NCI-H2171 (cell line): ENCODE measurements around the gene DNM1.
A peak's percentile ranks its signal among the peaks of the same experiment; 100 is the strongest.

Source experiments
- DNase-seq: peaks from one replicate; lab custom pipeline; 2025; lab: John Stamatoyannopoulos, UW

The DNM1 gene

DNA sequence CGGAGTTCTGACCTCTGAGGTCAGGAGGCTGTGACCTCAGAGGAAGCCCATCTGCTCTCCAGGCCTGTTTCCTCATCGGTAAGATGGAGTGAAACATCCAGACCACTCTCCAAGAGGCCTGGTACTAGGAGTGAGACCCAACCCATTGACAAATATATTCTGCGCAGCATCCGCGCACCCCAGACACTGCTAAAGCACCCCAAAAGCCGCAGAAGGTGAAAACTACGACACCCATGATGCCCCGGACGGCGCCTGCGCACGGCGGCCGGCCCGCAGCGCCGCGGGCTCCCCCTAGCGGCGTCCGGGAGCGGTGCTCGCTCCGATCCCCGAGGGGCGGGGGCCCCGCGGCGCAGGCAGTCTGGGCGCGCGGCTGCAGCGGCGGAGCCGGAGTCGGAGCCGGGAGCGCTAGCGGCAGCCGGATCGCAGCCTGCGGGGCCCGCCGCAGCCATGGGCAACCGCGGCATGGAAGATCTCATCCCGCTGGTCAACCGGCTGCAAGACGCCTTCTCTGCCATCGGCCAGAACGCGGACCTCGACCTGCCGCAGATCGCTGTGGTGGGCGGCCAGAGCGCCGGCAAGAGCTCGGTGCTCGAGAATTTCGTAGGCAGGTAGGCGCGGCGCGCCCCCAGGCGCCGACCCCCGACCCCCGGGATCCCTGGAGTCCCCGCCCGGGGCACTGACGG, at the start of gene DNM1:
TSS of gene DNM1 (plus strand) at position 356 of the 683 bp plus-strand sequence. CDS start at position 448, 92 bp downstream.
- peak; percentile 84 for DNase-seq

DNA sequence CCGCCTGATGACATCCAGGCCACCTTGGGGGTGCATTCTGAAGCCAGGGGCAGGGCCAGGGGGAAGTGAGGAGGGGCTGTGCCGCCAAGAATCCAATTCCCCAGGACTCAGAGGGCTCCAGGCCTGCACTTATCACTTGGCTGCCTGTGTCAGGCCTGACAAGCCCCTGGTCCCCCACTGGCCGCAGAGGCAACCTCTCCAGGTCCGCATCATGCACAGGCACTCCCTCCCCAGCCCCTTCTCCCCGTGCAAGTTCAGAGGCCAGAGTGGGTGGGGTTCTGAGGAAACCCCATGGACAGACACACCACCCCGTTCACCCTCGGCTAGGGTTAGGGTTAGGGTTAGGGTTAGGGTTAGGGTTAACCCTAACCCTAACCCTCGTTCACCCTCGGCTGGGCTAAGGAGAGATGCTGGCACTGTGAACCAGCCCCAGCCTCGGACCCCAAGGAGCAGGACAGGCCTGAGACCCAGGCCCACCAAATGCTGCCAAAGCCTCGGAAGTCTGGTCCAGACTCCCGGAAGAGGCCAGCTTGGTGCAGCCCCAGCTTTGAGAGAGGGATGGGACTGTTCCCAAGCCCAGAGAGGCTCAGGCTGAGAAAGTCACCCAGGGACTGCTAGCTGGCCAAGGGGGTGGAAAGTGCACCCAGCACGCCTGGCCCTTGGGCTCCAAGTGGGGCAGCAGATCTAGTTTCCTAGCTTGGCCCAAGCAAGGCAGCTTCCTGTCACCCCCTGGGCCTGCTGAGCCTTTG, 49.1 kb upstream of the DNM1 start:
- no peak for DNase-seq

DNA sequence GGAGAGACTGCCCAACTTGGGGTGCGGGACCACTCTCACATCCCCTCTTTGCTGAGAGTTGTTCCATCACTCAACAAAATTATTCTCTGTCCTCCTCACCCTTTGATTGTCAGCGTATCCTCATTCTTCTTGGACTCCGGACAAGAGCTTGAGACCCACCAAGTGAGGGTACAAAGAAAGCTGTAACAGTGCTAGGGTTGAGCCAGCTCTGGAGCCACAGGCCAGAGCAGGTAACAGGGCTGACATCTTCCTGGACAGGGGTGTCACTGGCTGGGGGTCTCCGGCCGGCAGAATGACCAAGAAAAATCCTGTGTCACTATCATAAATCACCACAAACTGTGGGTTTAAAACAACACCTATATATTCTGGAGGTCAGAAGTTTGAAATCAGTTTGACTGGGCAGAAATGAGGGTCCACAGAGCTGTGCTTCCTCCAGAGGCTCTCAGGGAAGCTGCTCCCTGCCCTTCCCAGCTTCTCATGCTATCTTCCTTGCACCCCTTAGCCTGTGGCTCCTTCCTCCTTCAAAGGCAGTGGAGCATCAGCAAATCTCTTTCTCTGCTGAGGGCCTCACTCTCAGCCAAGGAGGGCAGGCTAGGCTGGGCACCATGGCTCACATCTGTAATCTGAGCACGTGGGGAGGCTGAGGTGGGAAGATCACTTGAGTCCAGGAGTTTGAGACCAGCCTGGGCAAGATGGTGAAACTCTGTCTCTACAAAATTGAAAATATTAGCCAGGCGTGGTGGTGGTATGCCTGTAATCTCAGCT, 47.3 kb upstream of the DNM1 start:
- no peak for DNase-seq

DNA sequence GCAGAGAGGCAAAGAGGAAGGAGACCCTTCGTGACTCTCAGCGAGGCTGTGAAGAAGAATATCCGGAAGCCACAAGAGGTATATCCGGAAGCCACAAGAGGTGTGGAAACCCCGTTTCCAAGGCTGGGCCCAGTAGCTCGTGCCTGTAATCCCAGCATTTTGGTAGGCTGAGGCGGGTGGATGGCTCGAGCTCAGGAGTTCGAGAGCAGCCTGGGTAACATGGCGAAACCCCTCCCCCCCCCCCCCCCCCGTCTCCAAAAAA, 43.7 kb upstream of the DNM1 start:
- no peak for DNase-seq

DNA sequence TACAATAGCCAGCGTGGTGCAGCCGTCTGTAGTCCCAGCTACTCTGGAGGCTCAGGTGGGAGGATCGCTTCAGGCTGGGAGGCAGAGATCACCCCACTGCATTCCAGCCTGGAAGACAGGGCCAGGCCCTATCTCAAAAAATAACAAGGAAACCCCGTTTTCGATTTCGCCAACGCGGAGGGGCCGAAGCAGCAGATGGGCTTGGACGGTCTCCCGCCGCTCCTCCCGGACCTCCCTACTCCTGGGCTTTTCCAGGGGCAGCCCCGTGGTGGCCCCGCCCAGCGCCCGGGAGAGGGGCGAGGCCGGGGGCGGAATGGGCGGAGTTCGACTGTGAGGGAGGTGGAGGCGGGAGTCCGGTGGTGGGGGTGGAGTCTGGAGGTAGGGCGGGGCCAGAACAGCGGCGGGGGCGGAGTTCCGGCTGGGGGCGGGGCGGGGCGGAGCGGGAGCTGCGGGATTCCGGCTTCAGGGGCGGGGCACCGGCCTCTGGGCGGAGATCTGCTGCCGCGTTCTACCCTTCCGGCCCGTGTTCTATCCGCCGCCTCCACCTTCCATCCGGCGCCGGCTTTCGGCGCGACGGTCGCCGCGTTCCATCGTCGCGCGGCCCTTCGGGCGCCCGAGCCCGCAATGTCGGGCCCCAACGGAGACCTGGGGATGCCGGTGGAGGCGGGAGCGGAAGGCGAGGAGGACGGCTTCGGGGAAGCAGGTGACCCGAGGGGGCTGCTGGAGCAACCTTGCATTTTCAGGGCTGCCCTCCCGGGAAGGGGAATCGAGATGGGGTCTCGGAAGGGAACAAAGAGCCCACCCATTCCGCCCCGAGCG, 43.2 kb upstream of the DNM1 start, which contains the start of gene BBLN:
TSS of gene BBLN (plus strand) at position 482 of the 819 bp plus-strand sequence. CDS start at position 625, 143 bp downstream.
- DNase-seq: peak; percentile 98

DNA sequence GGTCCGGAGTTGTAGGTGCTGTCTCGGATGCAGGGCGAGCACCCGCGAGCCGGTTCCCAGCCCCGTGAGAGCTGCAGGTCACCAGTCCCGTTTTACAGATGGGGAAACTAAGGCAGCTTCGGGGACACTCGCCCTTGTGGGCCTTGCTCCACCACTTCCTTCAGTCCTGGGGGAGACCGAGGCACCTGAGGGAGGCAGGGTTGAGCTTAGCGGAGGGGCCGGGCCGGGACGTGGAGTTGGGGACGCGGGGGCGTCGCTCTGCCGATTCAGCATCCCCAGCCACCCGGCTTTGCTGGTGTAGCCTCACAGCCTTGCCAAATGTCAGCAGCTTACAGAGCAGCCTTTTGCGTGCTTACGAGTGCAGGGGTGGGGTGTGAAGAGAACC, 42.6 kb upstream of the DNM1 start:
- peak; percentile 45 for DNase-seq

DNA sequence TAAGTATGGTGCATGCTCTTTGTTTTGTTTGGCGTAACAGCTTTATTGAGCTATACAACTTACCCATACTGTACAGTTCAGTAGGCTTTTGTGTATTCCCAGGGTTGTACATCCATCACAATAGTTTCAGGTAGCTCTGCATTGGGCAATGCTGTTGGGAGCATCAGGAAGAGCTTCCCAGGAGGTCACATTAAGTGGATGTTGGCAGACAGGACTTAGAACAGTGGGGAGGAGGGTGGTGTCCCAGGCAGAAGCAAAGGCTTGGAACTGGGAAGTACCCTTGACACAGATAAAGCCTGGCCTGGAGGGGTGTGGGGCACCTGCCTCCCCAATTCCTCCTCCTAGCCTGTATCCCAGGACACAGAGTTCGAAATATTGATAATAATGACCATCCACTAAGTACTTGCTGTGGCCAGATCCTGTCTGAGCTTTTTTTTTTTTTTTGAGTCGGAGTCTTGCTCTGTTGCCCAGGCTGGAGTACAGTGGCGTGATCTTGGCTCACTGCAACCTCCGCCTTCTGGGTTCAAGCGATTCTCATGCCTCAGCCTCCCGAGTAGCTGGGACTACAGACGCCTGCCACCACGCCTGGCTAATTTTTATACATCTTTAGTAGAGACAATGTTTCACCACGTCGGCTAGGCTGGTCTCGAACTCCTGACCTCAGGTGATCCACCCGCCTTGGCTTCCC, 41.8 kb upstream of the DNM1 start:
- DNase-seq: peak; percentile 14

DNA sequence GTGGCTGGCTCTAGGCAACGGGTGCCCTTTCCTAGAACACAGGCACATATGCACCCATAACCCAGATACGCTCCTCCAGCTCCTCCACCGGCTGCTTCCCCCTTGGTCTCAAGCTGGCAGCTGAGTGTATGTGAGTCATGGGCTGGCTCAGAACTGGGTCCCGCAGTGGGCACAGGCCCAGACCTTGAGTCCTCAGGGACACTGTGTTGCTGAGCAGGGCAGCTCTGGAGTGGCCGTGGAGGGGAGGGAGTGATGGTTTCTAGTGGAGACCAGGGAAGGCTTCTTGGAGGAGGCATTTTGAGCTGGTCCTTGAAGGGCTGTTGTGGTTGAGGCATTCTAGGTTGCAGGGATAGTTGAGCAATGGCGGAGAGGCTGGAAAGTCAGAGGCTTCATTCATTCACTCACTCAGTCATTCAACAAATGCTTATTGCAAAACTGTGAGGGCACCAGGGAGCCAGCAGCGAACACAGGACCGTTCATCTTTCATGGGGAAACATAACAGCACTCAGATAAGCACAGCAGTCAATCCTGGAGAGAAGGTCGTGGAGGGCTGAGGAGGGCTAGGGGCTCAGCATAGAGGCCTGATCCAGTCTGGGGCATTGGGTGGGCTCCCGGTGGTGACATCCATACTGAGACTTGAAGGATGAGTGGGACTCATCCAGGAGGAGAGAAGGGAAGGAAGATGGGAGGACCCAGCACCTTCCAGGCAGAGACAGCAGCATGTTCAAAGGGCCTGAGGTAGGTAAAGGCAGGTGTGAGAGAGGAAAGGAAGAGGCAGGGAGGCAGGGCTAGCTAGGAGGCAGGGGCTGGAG, 40.8 kb upstream of the DNM1 start:
- no peak for DNase-seq

DNA sequence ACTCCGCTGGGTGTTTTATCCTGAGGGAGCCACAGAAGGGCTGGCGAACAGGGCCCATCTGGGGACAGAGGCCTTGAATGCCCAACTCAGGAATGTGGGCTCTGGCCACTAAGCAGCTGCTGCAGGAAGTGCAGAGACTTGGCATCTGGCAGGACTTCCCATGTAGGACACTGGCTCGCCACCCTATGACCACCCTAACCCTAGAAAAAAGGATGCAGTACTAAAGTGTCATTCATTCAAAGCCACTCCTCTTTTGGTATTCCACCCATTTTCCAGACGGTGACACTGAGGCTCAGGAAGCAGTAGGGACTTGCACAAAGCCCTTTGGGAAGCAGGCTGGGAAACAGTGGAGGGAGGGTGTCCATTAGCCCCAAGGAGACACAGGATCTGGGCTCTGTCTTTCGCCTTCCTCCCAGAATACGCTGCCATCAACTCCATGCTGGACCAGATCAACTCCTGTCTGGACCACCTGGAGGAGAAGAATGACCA, 40.1 kb upstream of the DNM1 start:
- no peak for DNase-seq

DNA sequence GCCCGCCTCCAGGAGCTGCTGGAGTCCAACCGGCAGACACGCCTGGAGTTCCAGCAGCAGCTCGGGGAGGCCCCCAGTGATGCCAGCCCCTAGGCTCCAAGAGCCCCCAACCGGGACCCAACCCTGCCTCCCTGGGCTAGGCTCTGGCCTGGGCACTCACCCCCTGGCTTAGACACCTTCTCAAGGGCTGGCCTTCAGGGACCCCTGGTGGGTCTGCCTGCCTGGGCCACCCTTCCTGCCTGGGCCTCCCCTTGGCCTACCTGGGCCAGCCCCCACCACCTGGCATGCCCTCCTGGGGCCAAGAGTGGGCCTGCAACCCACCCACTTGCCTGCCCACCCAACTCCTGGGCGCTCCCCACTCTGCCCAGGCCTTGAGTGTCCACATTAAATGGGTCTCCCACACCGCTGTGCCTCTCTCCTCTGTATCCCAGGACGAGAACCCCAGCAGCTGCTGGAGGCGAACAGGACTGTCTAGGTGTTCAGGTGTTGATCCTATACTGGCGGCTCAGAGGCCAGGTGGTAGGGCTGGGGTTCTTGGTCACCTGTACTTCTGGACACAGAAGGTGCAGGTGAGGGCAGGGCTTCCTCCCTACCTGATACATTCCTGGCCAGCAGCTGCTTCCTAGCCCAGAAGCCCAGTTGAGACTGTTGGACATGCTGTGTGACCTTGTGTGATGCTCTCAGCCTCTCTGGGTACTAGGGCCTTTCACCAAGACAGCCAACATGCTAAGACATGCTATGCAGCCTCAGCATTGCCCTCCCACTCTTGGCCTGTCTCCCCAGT, 39.5 kb upstream of the DNM1 start:
- DNase-seq: no peak

DNA sequence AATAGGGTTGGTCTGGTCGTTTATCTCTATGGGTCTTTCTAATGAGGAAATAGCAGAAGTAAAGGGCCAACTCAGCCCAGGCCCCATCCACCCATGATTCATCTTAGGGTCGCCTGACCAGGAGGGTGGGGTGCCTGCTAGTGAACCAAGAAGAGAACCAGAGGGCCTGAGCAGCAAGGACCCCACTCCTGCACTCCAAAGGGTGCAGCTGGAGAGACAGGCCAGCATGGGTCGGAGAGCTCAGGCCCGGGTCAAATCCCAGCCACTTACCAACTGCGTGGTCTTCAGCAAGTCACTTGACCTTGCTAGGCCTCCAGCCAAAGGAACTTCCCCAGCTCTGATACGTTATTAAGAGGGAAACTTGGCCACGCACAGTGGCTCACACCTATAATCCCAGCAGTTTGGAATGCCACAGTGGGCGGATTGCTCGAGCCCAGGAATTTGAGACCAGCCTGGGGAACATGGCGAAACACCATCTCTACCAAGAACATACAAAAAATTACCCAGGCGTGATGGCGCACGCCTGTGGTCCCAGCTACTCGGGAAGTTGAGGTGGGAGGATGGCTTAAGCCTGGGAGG, 38.8 kb upstream of the DNM1 start:
- DNase-seq: no peak

DNA sequence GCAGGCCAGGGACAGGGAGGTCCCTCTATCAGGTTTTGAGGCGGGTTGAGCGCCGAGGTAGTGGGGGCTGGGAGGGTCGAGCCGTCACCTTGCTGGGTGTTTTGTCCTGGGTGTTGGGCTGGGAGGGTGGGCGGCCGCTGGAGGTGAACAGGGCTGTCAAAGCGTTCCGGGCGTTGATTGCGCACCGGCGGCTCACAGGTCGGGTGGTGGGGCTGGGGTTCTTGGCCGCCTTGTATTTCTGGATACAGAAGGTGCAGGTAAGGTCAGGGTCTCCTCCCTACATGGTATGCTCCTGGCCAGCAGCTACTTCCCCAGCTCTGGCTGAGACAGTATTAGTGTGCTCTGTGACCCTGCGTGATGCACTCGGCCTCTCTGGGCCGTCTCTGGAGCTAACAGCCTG, 37.0 kb upstream of the DNM1 start:
- no peak for DNase-seq

DNA sequence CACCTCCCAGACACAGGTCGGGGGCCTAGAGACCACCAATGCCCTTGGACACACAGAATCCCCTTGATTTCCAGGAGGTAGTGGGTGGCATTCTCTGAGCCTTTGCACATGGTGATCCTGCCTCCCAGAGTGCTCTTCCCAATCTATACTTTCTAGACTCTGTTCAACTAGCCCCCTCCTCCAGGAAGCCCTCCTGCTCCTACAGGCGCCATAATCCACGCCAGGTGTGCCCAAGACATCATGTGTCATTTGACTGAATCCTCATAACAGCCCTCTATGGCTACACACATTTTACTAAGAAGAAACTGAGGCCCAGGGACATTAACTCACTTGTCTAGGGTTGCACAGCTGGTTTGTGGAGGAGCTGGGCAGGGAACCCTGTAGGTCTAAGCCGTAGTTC, 36.0 kb upstream of the DNM1 start:
- DNase-seq: no peak

DNA sequence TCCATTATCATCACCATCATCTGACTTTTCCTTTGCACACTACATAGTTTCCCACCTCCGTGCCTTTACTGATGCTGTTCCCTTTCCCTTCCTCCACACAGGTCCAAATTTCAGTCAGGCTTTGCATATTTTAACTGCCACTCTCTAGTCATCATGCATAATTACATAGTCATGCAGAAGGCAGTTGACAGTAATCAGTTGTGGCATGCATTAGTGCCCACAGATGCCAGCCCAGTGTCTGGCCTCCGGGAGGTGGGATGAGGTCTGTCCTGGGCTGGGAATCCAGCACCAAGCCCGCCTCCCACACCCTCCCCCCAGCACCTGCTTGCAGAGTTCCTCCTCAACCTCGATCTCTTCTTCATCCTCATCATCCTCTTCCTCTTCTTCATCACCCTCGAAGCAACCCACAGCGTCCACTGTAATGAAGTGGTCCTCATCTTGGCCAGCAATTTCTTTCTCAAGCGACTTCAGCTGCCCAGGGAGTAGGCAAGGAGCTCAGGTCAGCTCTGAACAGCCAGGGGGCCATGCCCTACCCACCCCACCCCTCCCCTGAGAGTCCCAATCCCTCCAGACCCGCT, 34.4 kb upstream of the DNM1 start:
- no peak for DNase-seq

DNA sequence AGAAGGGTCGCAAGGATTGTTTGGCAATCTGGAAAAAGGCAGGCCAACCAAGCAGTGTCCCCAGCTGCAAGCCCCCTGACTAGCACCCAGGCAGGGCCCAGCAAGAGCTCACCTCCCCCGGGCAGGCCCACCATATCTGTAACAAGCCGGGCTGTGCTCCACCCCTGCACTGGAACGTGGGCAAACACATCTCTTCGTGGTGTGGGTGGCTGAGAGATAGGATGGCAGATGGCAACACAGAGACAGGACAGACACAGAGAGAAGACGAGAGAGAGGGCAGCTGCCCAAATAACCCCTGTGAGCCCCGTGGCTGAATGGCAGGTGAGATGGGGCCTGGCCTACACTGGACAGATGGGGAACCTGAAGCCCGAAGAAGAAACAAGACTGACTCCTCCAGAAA, 33.7 kb upstream of the DNM1 start:
- DNase-seq: peak; percentile 62

DNA sequence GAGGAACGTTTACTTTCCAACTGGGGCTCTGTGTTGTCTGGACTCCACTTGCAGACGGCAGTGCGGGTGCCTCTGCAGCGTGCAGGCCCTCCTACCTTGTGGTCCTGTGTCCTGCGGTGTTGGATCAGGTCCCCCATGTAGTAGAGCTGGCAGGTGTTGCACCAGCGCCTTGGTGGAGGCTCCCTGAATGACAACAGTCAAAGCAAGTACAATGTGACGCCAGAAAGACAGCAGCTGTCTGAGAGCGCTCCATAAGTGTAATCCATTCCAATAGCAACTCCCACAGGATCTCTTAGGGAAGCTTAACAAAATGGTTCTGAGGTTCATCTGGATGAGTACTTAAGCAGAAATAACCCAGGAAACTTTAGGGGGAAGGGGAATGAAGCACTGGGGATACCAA, 33.3 kb upstream of the DNM1 start:
- DNase-seq: peak; percentile 92

DNA sequence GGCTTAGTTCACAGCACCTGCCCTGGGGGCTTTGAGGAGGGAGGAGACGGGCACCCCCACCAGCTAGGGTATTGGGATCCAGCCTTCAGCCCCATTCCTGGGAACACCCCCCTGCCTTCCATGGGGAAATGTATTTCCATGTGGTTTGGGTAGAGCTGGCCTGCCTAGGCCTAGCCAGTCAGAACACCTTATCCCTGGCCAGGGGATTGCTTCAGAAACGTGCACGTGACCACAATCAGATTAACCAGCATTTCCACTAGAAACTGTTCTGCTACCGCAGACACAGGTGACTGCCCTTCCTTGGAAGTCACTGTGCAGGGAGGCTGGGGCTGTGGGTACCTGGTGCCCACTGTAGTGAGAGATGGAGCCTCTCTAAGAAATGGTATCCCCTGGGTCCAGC, 29.1 kb upstream of the DNM1 start:
- no peak for DNase-seq

DNA sequence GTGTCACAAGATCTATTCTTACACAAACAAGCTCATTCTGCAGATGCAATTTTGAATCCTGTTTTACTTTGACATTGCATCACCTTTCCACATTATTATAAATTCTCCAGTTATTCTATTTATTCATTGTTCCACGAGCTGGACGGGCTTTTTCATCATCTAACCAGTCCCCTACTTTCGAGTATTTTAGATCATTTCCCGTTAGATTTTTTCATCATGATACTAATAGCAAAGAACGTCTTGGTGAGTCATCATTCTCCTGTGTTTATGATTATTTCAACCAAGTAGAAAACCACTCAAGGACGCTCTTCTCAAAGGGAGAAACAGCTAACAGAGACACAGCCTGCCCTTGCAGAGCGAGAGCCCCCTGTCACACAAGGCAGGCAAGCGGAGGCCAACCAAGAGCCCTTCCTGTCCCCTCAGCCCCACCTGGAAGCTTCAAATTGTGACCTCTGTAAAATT, 28.0 kb upstream of the DNM1 start:
- no peak for DNase-seq

DNA sequence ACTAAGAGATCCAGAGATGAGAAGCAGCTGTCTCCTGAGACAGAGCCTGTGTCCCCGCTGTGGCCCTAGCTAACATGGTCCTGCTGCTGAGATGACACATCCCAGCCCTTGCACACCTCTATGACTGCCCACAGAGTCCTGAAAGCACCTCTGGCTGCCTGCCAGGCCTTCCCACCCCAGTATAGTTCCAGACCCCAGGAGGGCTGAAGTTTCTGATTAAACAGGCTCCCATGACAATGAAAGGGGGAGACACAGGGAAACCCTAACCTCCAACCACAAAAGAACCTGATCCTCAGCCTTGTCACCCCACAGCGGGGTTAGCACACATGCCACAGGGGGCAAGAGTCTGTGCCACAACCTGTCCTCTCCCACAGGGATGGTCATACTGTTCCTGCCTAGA, 27.5 kb upstream of the DNM1 start:
- DNase-seq: no peak
